CD4-positive, alpha-beta memory T cell (primary cell): ENCODE results near the gene MACROD2. TPM values are rescaled to one million over a fixed set of nuclear protein-coding genes. Genes with fewer than 3 reads are reported as not detected.

ENCODE experiments used
- CTCF ChIA-PET: fragments of 350-600 bp; sonication (Branson Sonifier 250); formaldehyde crosslinking; loops from one replicate; lab custom pipeline; 2021; ENCODE audit warnings: inconsistent platforms; ENCODE audit not compliant: partially characterized antibody; lab: Charles Lee
- POLR2A ChIA-PET: fragments of 350-600 bp; sonication (Branson Sonifier 250); formaldehyde crosslinking; loops from one replicate; lab custom pipeline; 2021; ENCODE audit not compliant: partially characterized antibody; lab: Charles Lee
- DNase-seq, 5 donors: peaks; one replicate each; pipeline versions ENCODE4 v3.0.0 to v3.0.0-alpha.2; 2020 to 2022; ENCODE audit warnings: mixed read lengths in 1 of 5
- H3K27ac ChIP-seq: one replicate; pipeline ENCODE4 v1.7.0; 2013; ENCODE audit warnings: low read depth, low read length
- H3K27me3 ChIP-seq: 2 replicates; pipeline ENCODE4 v1.7.0; 2013; ENCODE audit warnings: mild to moderate bottlenecking, low read length, moderate library complexity; ENCODE audit not compliant: insufficient read depth
- H3K36me3 ChIP-seq: 2 replicates; pipeline ENCODE4 v1.7.0; 2013; ENCODE audit warnings: mild to moderate bottlenecking, low read length, moderate library complexity; ENCODE audit not compliant: insufficient read depth
- H3K4me1 ChIP-seq: 2 replicates; pipeline ENCODE4 v1.7.0; 2013; ENCODE audit warnings: mild to moderate bottlenecking, low read length, moderate library complexity; ENCODE audit not compliant: insufficient read depth
- H3K4me3 ChIP-seq, 2 donors: one replicate each; pipeline ENCODE4 v1.7.0; 2013; ENCODE audit warnings: low read length in 2 of 2, mild to moderate bottlenecking in 1 of 2
- H3K9me3 ChIP-seq, 2 donors: one replicate each; pipeline ENCODE4 v1.7.0; 2013; ENCODE audit warnings: low read length in 2 of 2, control low read depth in 1 of 2; ENCODE audit not compliant: control insufficient read depth in 1 of 2
- H3K27ac Mint-ChIP-seq, 7 donors: one replicate each; pipeline ENCODE4 v1.8.0; 2020 to 2021; ENCODE audit warnings: mixed read lengths in 7 of 7, mild to moderate bottlenecking in 6 of 7, inconsistent platforms in 3 of 7, moderate library complexity in 3 of 7
- H3K27me3 Mint-ChIP-seq, 2 donors: one replicate each; pipeline ENCODE4 v1.8.0; 2020 to 2021; ENCODE audit warnings: mixed read lengths in 2 of 2
- H3K36me3 Mint-ChIP-seq, 2 donors: one replicate each; pipeline ENCODE4 v1.8.0; 2020 to 2021; ENCODE audit warnings: mixed read lengths in 2 of 2, inconsistent platforms in 1 of 2, mild to moderate bottlenecking in 1 of 2
- H3K4me1 Mint-ChIP-seq, 4 donors: one replicate each; pipeline ENCODE4 v1.8.0; 2020 to 2021; ENCODE audit warnings: mixed read lengths in 4 of 4, mild to moderate bottlenecking in 1 of 4
- H3K4me3 Mint-ChIP-seq, 8 donors: one replicate each; pipeline ENCODE4 v1.8.0; 2020 to 2021; ENCODE audit warnings: mixed read lengths in 8 of 8, mild to moderate bottlenecking in 7 of 8, moderate library complexity in 6 of 8, inconsistent platforms in 3 of 8
- H3K9me3 Mint-ChIP-seq, 8 donors: one replicate each; pipeline ENCODE4 v1.8.0; 2020 to 2021; ENCODE audit warnings: mixed read lengths in 8 of 8, mild to moderate bottlenecking in 5 of 8, inconsistent platforms in 3 of 8, moderate library complexity in 1 of 8
- intact Hi-C: fragments of 100-400 bp; cut with micrococcal nuclease; formaldehyde crosslinking; loops from one replicate; pipeline ENCODE4 v1.15.1; 2023
- polyA plus RNA-seq, 2 donors: library from polyadenylated mRNA; unstranded; fragments of 300-500 nt; fragmentation: Illumina TruSeq; gene quantifications; one replicate each; pipeline ENCODE4 v1.2.3, GENCODE V29; 2021
- total RNA-seq, 2 experiments: library from RNA; stranded (reverse); gene quantifications; one replicate each; pipeline ENCODE4 v1.2.3, GENCODE V29; 2021

MACROD2 gene
- total and polyA plus RNA-seq, 4 experiments from 2014 or later: not detected

GRCh38 chr20:15440049-15440820 lies 1444.9 kb downstream of the MACROD2 start:
- no peak overlapping the region for H3K4me3 Mint-ChIP-seq

DNA sequence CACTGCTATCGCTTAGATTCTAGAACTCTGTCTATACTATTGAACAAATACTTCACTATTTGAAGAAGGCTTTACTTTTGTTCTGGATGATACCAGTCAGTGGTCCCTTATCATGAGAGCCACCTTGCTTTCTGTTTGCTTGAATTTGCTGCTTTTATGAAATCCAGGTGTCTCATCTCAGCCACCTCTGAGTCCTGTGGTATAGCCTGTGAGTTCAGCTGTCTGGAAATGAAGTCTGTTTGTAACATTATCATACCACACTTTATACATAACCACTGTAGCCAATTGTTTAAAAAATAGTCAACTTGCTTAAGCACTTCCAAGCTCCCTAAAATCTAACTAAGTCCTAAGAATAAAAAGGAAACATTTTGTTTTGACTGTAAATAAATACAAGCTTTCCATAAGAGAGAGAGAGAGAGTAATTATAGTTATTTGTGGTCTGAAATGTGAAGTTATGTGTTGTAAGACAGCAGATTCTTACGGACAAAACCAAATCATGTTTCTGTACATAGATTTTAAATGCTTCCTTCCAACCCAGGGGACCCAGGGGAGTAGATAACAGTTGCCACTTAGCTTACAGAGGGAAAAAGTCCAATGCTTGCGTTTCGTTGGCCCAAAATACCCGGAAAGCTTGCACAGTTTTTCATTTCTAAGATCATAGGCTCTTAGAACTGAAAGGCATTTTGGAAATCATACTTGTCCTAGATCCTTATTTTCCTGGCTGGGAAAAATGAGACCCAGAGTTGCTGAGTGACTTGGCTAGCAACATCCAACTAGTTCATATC lies 1449.9 kb downstream of the MACROD2 start:
- Mint-ChIP-seq H3K36me3 (no peaks in the 10 kb centered on the region), H3K4me3 (no peak overlapping the region), H3K27ac (no peak overlapping the region), H3K9me3 (peaks cover 0 to 9% (median 5%) of the 10 kb centered on the region in 8 donors), H3K27me3 (no peaks in the 10 kb centered on the region), H3K4me1 (no peaks in the 10 kb centered on the region)
- CTCF ChIA-PET: no interaction called here
- intact Hi-C loops: no loop called here
- Histone ChIP-seq H3K36me3 (no peaks in the 10 kb centered on the region), H3K4me3 (no peak overlapping the region), H3K27me3 (no peaks in the 10 kb centered on the region), H3K4me1 (no peaks in the 10 kb centered on the region), H3K9me3 (no peaks in the 10 kb centered on the region), H3K27ac (no peak overlapping the region)
- POLR2A ChIA-PET: no interaction called here
- no peak for DNase-seq

More at GRCh38 chr20:15440049-15440820, 1444.9 kb downstream of the MACROD2 start:
- DNase-seq: no peak
- Histone ChIP-seq H3K36me3 (no peaks in the 10 kb centered on the region), H3K4me3 (no peak overlapping the region), H3K27ac (no peak overlapping the region), H3K27me3 (no peaks in the 10 kb centered on the region), H3K4me1 (no peaks in the 10 kb centered on the region), H3K9me3 (no peaks in the 10 kb centered on the region)
- Mint-ChIP-seq H3K9me3 (peaks cover 2 to 19% (median 9%) of the 10 kb centered on the region in 8 donors), H3K4me1 (no peaks in the 10 kb centered on the region), H3K36me3 (no peaks in the 10 kb centered on the region), H3K27ac (no peak overlapping the region), H3K27me3 (no peaks in the 10 kb centered on the region)
- ChIA-PET CTCF (no interaction called here), POLR2A (no interaction called here)
- intact Hi-C loops: no loop called here

GRCh38 chr20:15446373-15446772 lies 1451.1 kb downstream of the MACROD2 start:
- Mint-ChIP-seq H3K4me3 (no peak overlapping the region), H3K4me1 (no peaks in the 10 kb centered on the region)

GRCh38 chr20:15447549-15447948 lies 1452.2 kb downstream of the MACROD2 start:
- Histone ChIP-seq H3K4me1 (no peaks in the 10 kb centered on the region), H3K36me3 (no peaks in the 10 kb centered on the region), H3K4me3 (no peak overlapping the region), H3K27me3 (no peaks in the 10 kb centered on the region), H3K27ac (no peak overlapping the region), H3K9me3 (no peaks in the 10 kb centered on the region)
- Mint-ChIP-seq H3K4me3 (no peak overlapping the region), H3K27ac (no peak overlapping the region), H3K9me3 (peaks cover 0 to 8% (median 1%) of the 10 kb centered on the region in 8 donors), H3K27me3 (no peaks in the 10 kb centered on the region), H3K4me1 (no peaks in the 10 kb centered on the region), H3K36me3 (no peaks in the 10 kb centered on the region)
- intact Hi-C loops: no loop called here
- DNase-seq: no peak
- ChIA-PET CTCF (no interaction called here), POLR2A (no interaction called here)

More at GRCh38 chr20:15446373-15446772, 1451.1 kb downstream of the MACROD2 start:
- no peaks in the 10 kb centered on the region for H3K4me1 ChIP-seq
- Mint-ChIP-seq H3K9me3 (peaks cover 0 to 6% (median 3%) of the 10 kb centered on the region in 8 donors), H3K36me3 (no peaks in the 10 kb centered on the region), H3K27ac (no peak overlapping the region), H3K27me3 (no peaks in the 10 kb centered on the region)
- no peak for DNase-seq
- ChIA-PET POLR2A (no interaction called here), CTCF (no interaction called here)
- H3K27ac ChIP-seq: no peak overlapping the region
- H3K36me3 ChIP-seq: no peaks in the 10 kb centered on the region
- intact Hi-C loops: no loop called here
- H3K9me3 ChIP-seq: no peaks in the 10 kb centered on the region
- H3K4me3 ChIP-seq: no peak overlapping the region
- H3K27me3 ChIP-seq: no peaks in the 10 kb centered on the region

DNA sequence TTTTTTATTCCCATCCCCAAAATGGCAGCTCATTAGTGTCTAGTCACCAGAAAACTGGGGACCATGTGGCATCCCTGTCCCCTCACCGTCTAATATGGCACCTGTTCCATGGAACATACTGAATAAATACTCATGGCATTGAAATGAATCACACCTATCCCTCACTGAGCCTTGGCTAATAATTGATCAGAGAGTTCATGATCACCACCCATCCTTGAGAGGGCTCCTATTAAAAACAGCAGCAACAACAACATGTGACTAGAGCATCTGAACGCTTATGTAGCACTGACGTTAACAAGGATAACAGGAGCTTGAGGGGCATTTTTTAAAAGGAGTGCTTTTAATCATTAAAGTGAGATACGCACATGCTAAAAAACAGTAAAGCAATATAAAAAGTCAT lies 1453.7 kb downstream of the MACROD2 start:
- Mint-ChIP-seq H3K9me3 (peaks cover 0 to 6% (median 1%) of the 10 kb centered on the region in 8 donors), H3K27ac (no peak overlapping the region), H3K27me3 (no peaks in the 10 kb centered on the region), H3K36me3 (no peaks in the 10 kb centered on the region), H3K4me1 (no peaks in the 10 kb centered on the region), H3K4me3 (no peak overlapping the region)
- Histone ChIP-seq H3K4me3 (no peak overlapping the region), H3K27ac (no peak overlapping the region), H3K27me3 (no peaks in the 10 kb centered on the region), H3K36me3 (no peaks in the 10 kb centered on the region), H3K4me1 (no peaks in the 10 kb centered on the region), H3K9me3 (no peaks in the 10 kb centered on the region)
- ChIA-PET POLR2A (no interaction called here), CTCF (no interaction called here)
- intact Hi-C loops: no loop called here
- DNase-seq: no peak

- Histone ChIP-seq H3K4me3 (no peak overlapping the region), H3K9me3 (no peaks in the 10 kb centered on the region), H3K27me3 (no peaks in the 10 kb centered on the region), H3K27ac (no peak overlapping the region), H3K36me3 (no peaks in the 10 kb centered on the region), H3K4me1 (no peaks in the 10 kb centered on the region)
- Mint-ChIP-seq H3K27me3 (no peaks in the 10 kb centered on the region), H3K36me3 (no peaks in the 10 kb centered on the region), H3K27ac (no peak overlapping the region), H3K9me3 (peaks cover 0 to 5% (median under 1%) of the 10 kb centered on the region in 8 donors), H3K4me1 (no peaks in the 10 kb centered on the region), H3K4me3 (no peak overlapping the region)
- ChIA-PET CTCF (no interaction called here), POLR2A (no interaction called here)
- no peak for DNase-seq
- intact Hi-C loops: no loop called here
Observed at GRCh38 chr20:15451241-15451640, 1455.9 kb downstream of the MACROD2 start.

DNA sequence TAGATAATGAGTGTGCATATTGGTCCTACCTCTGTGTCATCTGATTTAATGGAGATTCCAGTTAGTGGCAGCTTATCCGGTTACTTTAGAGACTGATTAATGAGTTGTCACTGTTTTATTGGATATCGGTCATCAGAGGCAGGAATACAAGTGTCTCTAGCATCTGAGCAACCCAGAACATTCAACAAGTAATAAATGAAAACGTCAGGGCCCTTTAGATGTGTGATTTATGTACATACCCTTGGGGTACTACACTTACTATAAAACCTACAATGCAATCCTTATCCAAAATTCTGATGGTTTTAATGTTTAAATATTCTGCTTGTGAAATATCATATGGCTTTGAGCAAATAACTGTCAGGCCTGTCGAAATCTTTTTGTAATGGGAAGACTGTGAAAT lies 1460.0 kb downstream of the MACROD2 start:
- H3K4me1 ChIP-seq: no peaks in the 10 kb centered on the region
- Mint-ChIP-seq H3K4me3 (no peak overlapping the region), H3K4me1 (no peaks in the 10 kb centered on the region), H3K27ac (no peak overlapping the region), H3K36me3 (no peaks in the 10 kb centered on the region), H3K27me3 (no peaks in the 10 kb centered on the region), H3K9me3 (peaks cover 0 to 10% (median 3%) of the 10 kb centered on the region in 8 donors)
- no peaks in the 10 kb centered on the region for H3K27me3 ChIP-seq
- POLR2A ChIA-PET: no interaction called here
- H3K27ac ChIP-seq: no peak overlapping the region
- no peak overlapping the region for H3K4me3 ChIP-seq
- H3K36me3 ChIP-seq: no peaks in the 10 kb centered on the region
- CTCF ChIA-PET: no interaction called here
- intact Hi-C loops: no loop called here
- DNase-seq: no peak
- no peaks in the 10 kb centered on the region for H3K9me3 ChIP-seq
